K562 (cell line): ENCODE results near the gene RFC2. TPM values are rescaled to one million over a fixed set of nuclear protein-coding genes. Genes with fewer than 3 reads are reported as not detected.

Source experiments
- FOXJ2 ChIP-seq: fragments of 200-800 bp; sonication (Bioruptor generic); IDR thresholded peaks from 2 replicates; pipeline ENCODE4 v1.6.1; 2016; ENCODE audit warnings: missing genetic modification characterization, missing compliant biosample characterization
- FOXP1 ChIP-seq: sonication (generic); formaldehyde crosslinking; IDR thresholded peaks from 2 replicates; pipeline ENCODE4 v1.8.0; 2022; ENCODE audit warnings: mild to moderate bottlenecking, missing genetic modification reagents
- GTF2A2 ChIP-seq: IDR thresholded peaks from 2 replicates; pipeline ENCODE4 v1.6.1; 2016; ENCODE audit warnings: mild to moderate bottlenecking, missing genetic modification characterization, missing compliant biosample characterization
- HBP1 ChIP-seq: fragments of 450-650 bp; formaldehyde crosslinking; IDR thresholded peaks from 2 replicates; pipeline ENCODE4 v1.4.0; 2022; ENCODE audit warnings: missing genetic modification characterization
- HMBOX1 ChIP-seq: sonication (generic); IDR thresholded peaks from 2 replicates; pipeline ENCODE4 v1.6.1; 2016
- HMG20A ChIP-seq: fragments of 450-650 bp; formaldehyde crosslinking; conservative IDR thresholded peaks from 2 replicates; pipeline ENCODE4 v1.4.0; 2020; ENCODE audit warnings: mild to moderate bottlenecking, mixed read lengths
- JUN ChIP-seq, 2 experiments: sonication (generic) in 1 of 2; formaldehyde crosslinking in 1 of 2; IDR thresholded peaks; 2 replicates each; pipeline versions ENCODE4 v1.6.1 to v1.8.0; 2012 to 2022; ENCODE audit warnings: borderline replicate concordance in 2 of 2, mild to moderate bottlenecking in 2 of 2, improper control_type of control experiment in 1 of 2, low read depth in 1 of 2, low read length in 1 of 2, missing genetic modification reagents in 1 of 2
- KDM2B ChIP-seq: fragments of 250-450 bp; sonication (Bioruptor Pico); IDR thresholded peaks from 2 replicates; pipeline ENCODE4 v1.8.0; 2021; ENCODE audit warnings: mild to moderate bottlenecking, moderate library complexity
- PHB2 ChIP-seq: fragments of 450-650 bp; IDR thresholded peaks from 2 replicates; pipeline ENCODE4 v1.6.1; 2017; ENCODE audit warnings: low read depth
- REST ChIP-seq, 2 experiments: fragments of 450-650 bp; formaldehyde crosslinking in 1 of 2; IDR thresholded peaks; 2 replicates each; pipeline versions ENCODE4 v1.4.0 to v1.6.1; 2014 to 2020; ENCODE audit warnings: mild to moderate bottlenecking in 2 of 2, borderline replicate concordance in 1 of 2, low read depth in 1 of 2
- RNF219 ChIP-seq: fragments of 250-450 bp; sonication (Bioruptor Pico); IDR thresholded peaks from 2 replicates; pipeline ENCODE4 v1.5.0; 2022; ENCODE audit warnings: mild to moderate bottlenecking
- SRSF9 ChIP-seq: fragments of 200-400 bp; formaldehyde crosslinking; IDR thresholded peaks from 2 replicates; pipeline ENCODE4 v1.6.1; 2017; ENCODE audit warnings: low read depth, low read length, borderline replicate concordance
- TSC22D4 ChIP-seq: fragments of 450-650 bp; IDR thresholded peaks from 2 replicates; pipeline ENCODE4 v1.6.1; 2016; ENCODE audit warnings: missing genetic modification characterization, missing biosample characterization, control low read depth
- YBX1 ChIP-seq: fragments of 450-650 bp; IDR thresholded peaks from 2 replicates; pipeline ENCODE4 v1.7.1; 2016; ENCODE audit warnings: mild to moderate bottlenecking
- polyA plus RNA-seq, 8 experiments: library from polyadenylated mRNA; depleted of rRNA in 4 of 8; stranded (reverse) in 5 of 8; unstranded in 3 of 8; fragments of >200 nt; fragmentation: Nextera tagmentation in 2 of 8; fragmentation: Illumina TruSeq in 1 of 8; extraction: Ambion mirVana in 2 of 8; extraction: Trizol in 1 of 8; gene quantifications; 2 replicates each; pipeline versions ENCODE4 v1.2.1 to v1.2.3, GENCODE V29; 2011 to 2014; ENCODE audit warnings: inconsistent platforms in 1 of 8, missing spikeins in 1 of 8
- total RNA-seq, 7 experiments: library from RNA; depleted of rRNA in 6 of 7; stranded (reverse); fragments of >200 nt in 6 of 7; fragmentation: Illumina TruSeq in 2 of 7; extraction: Trizol in 2 of 7; gene quantifications; 2 replicates each; pipeline versions ENCODE4 v1.2.1 to v1.2.3, GENCODE V29; 2011 to 2021; ENCODE audit warnings: low replicate concordance in 1 of 7

RFC2 gene
- total and polyA plus RNA-seq, 9 of the 15 experiments (the other 6 are each of a cell fraction or from before 2014, with no cell fraction given) = 32.5 to 161 (median 102) TPM

GRCh38 chr7:74288034-74288881, 34.1 kb upstream of the RFC2 start (continued):
- no peak for TF ChIP-seq TSC22D4
- TF ChIP-seq FOXJ2 (tag) = no peak
- no peak for TF ChIP-seq HMG20A (CRISPR knock-in tag)
- no peak for TF ChIP-seq REST (IDR thresholded peaks at IDR 0.05; ENCODE audit: borderline replicate concordance)
- no peak for TF ChIP-seq REST (CRISPR knock-in tag; IDR thresholded peaks at IDR 0.05; ENCODE audit: low read depth)
- TF ChIP-seq HMBOX1 = no peak
- TF ChIP-seq PHB2 = no peak
- no peak for TF ChIP-seq FOXP1 (CRISPR knock-in tag)
- no peak for TF ChIP-seq KDM2B (CRISPR knock-in tag)
- peak; percentile 74; the same call in 1 of the 2 replicates for TF ChIP-seq JUN (IDR thresholded peaks at IDR 0.05; ENCODE audit: borderline replicate concordance, low read depth, low read length)
- no peak for TF ChIP-seq JUN (CRISPR knock-in tag; IDR thresholded peaks at IDR 0.05; ENCODE audit: borderline replicate concordance)
- TF ChIP-seq HBP1 (CRISPR knock-in tag) = no peak
- TF ChIP-seq YBX1 = no peak
- TF ChIP-seq RNF219 (CRISPR knock-in tag) = no peak
- TF ChIP-seq GTF2A2 (tag) = no peak
- TF ChIP-seq SRSF9 = no peak
